Measurements from ENCODE around the gene CYTH4. TPM values are rescaled to one million over a fixed set of nuclear protein-coding genes. Genes with fewer than 3 reads are reported as not detected.

CYTH4 gene
- total and polyA plus RNA-seq, 10 of the 15 experiments (the other 5 are each of a cell fraction or from before 2014, with no cell fraction given): 1.5 to 27.3 (median 16.9) TPM

- no peaks in the 10 kb centered on the region for H3K9me3 ChIP-seq (replicated peaks; ENCODE audit: control insufficient read depth, insufficient read depth, low read length)
- H2AFZ ChIP-seq (ENCODE audit: control insufficient read depth, low read depth, low read length): no peak overlapping the region
- FAIRE-seq: no peak
- no peak overlapping the region for H3K4me2 ChIP-seq (ENCODE audit: control insufficient read depth, insufficient read depth)
- no peaks in the 10 kb centered on the region for H3K4me1 ChIP-seq (ENCODE audit: control insufficient read depth, insufficient read depth, low read length)
- H3K9ac ChIP-seq (ENCODE audit: control insufficient read depth, insufficient read depth, low read length): no peak overlapping the region
- no peaks in the 10 kb centered on the region for H3K79me2 ChIP-seq (ENCODE audit: control insufficient read depth, insufficient read depth, low read length)
- intact Hi-C loops (cut with micrococcal nuclease; ENCODE audit: unreplicated experiment) (no loop called here), in situ Hi-C loops (cut with MboI) (no loop called here)
- no peaks in the 10 kb centered on the region for H4K20me1 ChIP-seq (ENCODE audit: control insufficient read depth, insufficient read depth)
- no peak for TF ChIP-seq MXI1 (IDR thresholded peaks at IDR 0.05; ENCODE audit: low read depth, low read length)
- no peak for TF ChIP-seq BCL11A (IDR thresholded peaks at IDR 0.05; ENCODE audit: low read depth, low read length)
- TF ChIP-seq, protein P1, sequence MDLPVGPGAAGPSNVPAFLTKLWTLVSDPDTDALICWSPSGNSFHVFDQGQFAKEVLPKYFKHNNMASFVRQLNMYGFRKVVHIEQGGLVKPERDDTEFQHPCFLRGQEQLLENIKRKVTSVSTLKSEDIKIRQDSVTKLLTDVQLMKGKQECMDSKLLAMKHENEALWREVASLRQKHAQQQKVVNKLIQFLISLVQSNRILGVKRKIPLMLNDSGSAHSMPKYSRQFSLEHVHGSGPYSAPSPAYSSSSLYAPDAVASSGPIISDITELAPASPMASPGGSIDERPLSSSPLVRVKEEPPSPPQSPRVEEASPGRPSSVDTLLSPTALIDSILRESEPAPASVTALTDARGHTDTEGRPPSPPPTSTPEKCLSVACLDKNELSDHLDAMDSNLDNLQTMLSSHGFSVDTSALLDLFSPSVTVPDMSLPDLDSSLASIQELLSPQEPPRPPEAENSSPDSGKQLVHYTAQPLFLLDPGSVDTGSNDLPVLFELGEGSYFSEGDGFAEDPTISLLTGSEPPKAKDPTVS (IDR thresholded peaks at IDR 0.05; ENCODE audit: low read depth, low read length): no peak
- no peak for TF ChIP-seq MEF2B (IDR thresholded peaks at IDR 0.05; ENCODE audit: partially characterized antibody, poor library complexity, severe bottlenecking)
- TF ChIP-seq, protein P2, sequence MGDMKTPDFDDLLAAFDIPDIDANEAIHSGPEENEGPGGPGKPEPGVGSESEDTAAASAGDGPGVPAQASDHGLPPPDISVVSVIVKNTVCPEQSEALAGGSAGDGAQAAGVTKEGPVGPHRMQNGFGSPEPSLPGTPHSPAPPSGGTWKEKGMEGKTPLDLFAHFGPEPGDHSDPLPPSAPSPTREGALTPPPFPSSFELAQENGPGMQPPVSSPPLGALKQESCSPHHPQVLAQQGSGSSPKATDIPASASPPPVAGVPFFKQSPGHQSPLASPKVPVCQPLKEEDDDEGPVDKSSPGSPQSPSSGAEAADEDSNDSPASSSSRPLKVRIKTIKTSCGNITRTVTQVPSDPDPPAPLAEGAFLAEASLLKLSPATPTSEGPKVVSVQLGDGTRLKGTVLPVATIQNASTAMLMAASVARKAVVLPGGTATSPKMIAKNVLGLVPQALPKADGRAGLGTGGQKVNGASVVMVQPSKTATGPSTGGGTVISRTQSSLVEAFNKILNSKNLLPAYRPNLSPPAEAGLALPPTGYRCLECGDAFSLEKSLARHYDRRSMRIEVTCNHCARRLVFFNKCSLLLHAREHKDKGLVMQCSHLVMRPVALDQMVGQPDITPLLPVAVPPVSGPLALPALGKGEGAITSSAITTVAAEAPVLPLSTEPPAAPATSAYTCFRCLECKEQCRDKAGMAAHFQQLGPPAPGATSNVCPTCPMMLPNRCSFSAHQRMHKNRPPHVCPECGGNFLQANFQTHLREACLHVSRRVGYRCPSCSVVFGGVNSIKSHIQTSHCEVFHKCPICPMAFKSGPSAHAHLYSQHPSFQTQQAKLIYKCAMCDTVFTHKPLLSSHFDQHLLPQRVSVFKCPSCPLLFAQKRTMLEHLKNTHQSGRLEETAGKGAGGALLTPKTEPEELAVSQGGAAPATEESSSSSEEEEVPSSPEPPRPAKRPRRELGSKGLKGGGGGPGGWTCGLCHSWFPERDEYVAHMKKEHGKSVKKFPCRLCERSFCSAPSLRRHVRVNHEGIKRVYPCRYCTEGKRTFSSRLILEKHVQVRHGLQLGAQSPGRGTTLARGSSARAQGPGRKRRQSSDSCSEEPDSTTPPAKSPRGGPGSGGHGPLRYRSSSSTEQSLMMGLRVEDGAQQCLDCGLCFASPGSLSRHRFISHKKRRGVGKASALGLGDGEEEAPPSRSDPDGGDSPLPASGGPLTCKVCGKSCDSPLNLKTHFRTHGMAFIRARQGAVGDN (IDR thresholded peaks at IDR 0.05): no peak
- TF ChIP-seq, protein P3, sequence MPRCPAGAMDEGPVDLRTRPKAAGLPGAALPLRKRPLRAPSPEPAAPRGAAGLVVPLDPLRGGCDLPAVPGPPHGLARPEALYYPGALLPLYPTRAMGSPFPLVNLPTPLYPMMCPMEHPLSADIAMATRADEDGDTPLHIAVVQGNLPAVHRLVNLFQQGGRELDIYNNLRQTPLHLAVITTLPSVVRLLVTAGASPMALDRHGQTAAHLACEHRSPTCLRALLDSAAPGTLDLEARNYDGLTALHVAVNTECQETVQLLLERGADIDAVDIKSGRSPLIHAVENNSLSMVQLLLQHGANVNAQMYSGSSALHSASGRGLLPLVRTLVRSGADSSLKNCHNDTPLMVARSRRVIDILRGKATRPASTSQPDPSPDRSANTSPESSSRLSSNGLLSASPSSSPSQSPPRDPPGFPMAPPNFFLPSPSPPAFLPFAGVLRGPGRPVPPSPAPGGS (IDR thresholded peaks at IDR 0.05; ENCODE audit: borderline replicate concordance, insufficient read depth, low read depth, low read length, poor library complexity, severe bottlenecking): no peak
- no peak for TF ChIP-seq ZNF217 (IDR thresholded peaks at IDR 0.05)
- TF ChIP-seq RAD21 (IDR thresholded peaks at IDR 0.05; ENCODE audit: insufficient read depth, low read depth, low read length): no peak
- no peak for TF ChIP-seq TBL1XR1 (IDR thresholded peaks at IDR 0.05; ENCODE audit: low read depth, low read length)
- TF ChIP-seq, protein P4, sequence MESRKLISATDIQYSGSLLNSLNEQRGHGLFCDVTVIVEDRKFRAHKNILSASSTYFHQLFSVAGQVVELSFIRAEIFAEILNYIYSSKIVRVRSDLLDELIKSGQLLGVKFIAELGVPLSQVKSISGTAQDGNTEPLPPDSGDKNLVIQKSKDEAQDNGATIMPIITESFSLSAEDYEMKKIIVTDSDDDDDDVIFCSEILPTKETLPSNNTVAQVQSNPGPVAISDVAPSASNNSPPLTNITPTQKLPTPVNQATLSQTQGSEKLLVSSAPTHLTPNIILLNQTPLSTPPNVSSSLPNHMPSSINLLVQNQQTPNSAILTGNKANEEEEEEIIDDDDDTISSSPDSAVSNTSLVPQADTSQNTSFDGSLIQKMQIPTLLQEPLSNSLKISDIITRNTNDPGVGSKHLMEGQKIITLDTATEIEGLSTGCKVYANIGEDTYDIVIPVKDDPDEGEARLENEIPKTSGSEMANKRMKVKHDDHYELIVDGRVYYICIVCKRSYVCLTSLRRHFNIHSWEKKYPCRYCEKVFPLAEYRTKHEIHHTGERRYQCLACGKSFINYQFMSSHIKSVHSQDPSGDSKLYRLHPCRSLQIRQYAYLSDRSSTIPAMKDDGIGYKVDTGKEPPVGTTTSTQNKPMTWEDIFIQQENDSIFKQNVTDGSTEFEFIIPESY (IDR thresholded peaks at IDR 0.05): no peak
- no peak for TF ChIP-seq EZH2 (IDR thresholded peaks at IDR 0.05; ENCODE audit: borderline replicate concordance, control insufficient read depth, low read depth, low read length)
- no peak for TF ChIP-seq RCOR1 (conservative IDR thresholded peaks at IDR 0.05; ENCODE audit: low read depth, low read length)
- no peak for TF ChIP-seq POU2F2 (IDR thresholded peaks at IDR 0.05; ENCODE audit: borderline replicate concordance, low read depth, low read length)
- ChIA-PET POLR2A (interaction anchor here (0.5 kb wide), 1 partner anchor 33 kb away, joined by 4 read pairs; no protein-coding TSS in a partner anchor), SMC1A (ENCODE audit: uncharacterized antibody, unreplicated experiment) (no interaction called here), RAD21 (ENCODE audit: unreplicated experiment) (no interaction called here), CTCF (no interaction called here)
- no peak overlapping the region for H3K4me3 ChIP-seq
- H3K27ac ChIP-seq (ENCODE audit: control insufficient read depth, insufficient read depth): no peak overlapping the region
- no TSS peak for BruUV-seq (replicated peaks)
- DNase-seq (ENCODE audit: low read depth, low spot score): no peak
- no peak; the same call in 2 of the 3 replicates for ATAC-seq
- H3K36me3 ChIP-seq (ENCODE audit: control insufficient read depth in 2 of 2, insufficient read depth in 2 of 2, low read length in 1 of 2): no peaks in the 10 kb centered on the region
- peaks cover 2 to 5% of the 10 kb centered on the region in 2 experiments; a peak in 3 of 4 replicates for H3K27me3 ChIP-seq (replicated peaks in 1 of 2; ENCODE audit: control insufficient read depth in 2 of 2, insufficient read depth in 2 of 2, low read length in 1 of 2)
- WGBS (ENCODE audit: insufficient coverage, insufficient replicate concordance, low lambda C conversion rate, missing lambda C conversion rate): 24% methylated on average over 18 of the region's 19 CpGs
Observed at GRCh38 chr22:37349043-37349814, 66.9 kb downstream of the CYTH4 start.

All from GM12878 (cell line).